ENCODE data around the gene DMD.

- TF ChIP-seq POLR2AphosphoS5 (IDR thresholded peaks at IDR 0.05; ENCODE audit: borderline replicate concordance, low read depth, low read length) (no peak), EZH2 (IDR thresholded peaks at IDR 0.05) (no peak), FOXP2 (optimal IDR thresholded peaks at IDR 0.05; ENCODE audit: control extremely low read depth, extremely low read length, insufficient read depth) (no peak)
Measured at GRCh38 chrX:31265383-31265782, 1946.0 kb downstream of the DMD start.
